ENCODE results near the gene HOXA1. TPM values are rescaled to one million over a fixed set of nuclear protein-coding genes. Genes with fewer than 3 reads are reported as not detected.

Gene HOXA1
- total RNA-seq, 6 experiments from 2014 or later, result 0.28 to 0.81 (median 0.45) TPM

DNA sequence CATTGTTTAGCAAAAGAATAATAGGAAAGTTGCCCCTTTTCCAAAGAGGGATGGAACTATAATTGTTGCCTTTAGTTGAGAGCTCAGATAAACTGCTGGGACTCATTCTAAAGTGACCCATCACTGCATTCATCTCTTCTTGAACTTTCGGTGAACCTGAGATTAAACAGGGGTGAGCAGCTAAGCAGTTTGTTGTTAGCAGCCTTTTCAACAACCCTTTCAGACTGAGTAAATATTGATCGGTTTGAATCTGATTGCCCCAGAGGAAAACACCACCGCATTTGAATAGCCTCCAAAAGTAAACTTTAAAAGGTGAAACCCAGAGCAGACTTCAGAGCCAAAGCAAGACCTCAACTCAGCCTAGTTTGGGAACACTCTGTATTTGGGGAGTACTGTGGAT lies 4.7 kb downstream of the HOXA1 start:
- peaks cover 8% of the 10 kb centered on the region; the same call in 1 of the 2 replicates for H3K4me1 Mint-ChIP-seq (ENCODE audit: low read depth)
- H3K9me3 Mint-ChIP-seq, result no peaks in the 10 kb centered on the region
- H3K27ac Mint-ChIP-seq, result no peak overlapping the region
- H3K27me3 Mint-ChIP-seq (ENCODE audit: insufficient read depth), result peaks cover 34% of the 10 kb centered on the region
- no peak for DNase-seq
- no peak overlapping the region for H3K4me3 Mint-ChIP-seq
- TF ChIP-seq, protein P1, sequence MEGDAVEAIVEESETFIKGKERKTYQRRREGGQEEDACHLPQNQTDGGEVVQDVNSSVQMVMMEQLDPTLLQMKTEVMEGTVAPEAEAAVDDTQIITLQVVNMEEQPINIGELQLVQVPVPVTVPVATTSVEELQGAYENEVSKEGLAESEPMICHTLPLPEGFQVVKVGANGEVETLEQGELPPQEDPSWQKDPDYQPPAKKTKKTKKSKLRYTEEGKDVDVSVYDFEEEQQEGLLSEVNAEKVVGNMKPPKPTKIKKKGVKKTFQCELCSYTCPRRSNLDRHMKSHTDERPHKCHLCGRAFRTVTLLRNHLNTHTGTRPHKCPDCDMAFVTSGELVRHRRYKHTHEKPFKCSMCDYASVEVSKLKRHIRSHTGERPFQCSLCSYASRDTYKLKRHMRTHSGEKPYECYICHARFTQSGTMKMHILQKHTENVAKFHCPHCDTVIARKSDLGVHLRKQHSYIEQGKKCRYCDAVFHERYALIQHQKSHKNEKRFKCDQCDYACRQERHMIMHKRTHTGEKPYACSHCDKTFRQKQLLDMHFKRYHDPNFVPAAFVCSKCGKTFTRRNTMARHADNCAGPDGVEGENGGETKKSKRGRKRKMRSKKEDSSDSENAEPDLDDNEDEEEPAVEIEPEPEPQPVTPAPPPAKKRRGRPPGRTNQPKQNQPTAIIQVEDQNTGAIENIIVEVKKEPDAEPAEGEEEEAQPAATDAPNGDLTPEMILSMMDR (IDR thresholded peaks at IDR 0.05), result no peak
- no peaks in the 10 kb centered on the region for H3K36me3 Mint-ChIP-seq (ENCODE audit: low read depth)

DNA sequence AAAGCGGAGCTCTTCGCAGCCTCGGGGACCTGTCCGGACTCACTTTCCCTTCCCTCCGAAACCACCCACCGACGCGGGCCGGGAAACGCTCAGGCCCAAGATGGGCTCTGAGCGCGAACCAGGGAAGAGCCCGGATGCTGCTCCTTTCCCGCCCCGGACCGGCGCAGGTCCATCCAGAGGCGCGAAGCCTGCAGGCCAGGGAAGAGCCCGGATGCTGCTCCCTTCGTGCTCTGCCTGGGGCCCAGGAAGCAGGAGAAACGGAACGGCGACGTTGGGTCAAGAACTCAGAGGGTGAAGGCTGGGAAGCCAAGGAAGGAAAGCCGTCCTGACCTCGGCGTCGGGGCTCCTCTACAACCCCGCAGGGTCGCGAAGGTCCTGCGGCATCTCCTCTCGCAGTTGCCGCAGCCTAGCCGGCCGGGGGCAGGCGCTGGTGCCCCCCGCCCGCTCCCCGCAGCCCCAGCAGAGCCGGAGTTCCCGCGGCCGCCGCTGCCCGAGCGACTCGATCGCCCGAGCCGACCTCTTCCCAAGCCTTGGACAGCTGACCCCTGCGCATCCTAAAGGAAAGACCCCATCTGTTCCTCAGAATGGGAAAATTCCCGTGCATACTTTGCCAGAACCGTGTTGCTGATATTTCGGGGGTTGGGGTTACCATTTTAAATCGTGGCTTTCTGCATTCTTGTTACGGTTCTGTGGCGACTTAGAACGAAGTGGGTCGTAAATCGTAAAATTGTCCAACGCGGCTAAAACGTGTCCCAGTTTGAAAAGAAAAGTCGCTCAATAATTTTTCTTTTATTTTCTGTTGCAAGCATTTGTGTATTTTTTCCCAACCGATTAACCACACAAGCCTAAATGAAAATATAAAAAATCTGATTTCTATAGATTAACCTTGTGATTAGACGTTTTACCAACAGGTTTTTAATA lies 7.5 kb downstream of the HOXA1 start:
- H3K27ac Mint-ChIP-seq, result no peak overlapping the region
- TF ChIP-seq, protein P1 (IDR thresholded peaks at IDR 0.05), result no peak
- H3K36me3 Mint-ChIP-seq (ENCODE audit: low read depth), result no peaks in the 10 kb centered on the region
- no peaks in the 10 kb centered on the region for H3K9me3 Mint-ChIP-seq
- no peak for DNase-seq
- peaks cover 26% of the 10 kb centered on the region for H3K27me3 Mint-ChIP-seq (ENCODE audit: insufficient read depth)
- no peaks in the 10 kb centered on the region for H3K4me1 Mint-ChIP-seq (ENCODE audit: low read depth)
- H3K4me3 Mint-ChIP-seq, result no peak overlapping the region

DNA sequence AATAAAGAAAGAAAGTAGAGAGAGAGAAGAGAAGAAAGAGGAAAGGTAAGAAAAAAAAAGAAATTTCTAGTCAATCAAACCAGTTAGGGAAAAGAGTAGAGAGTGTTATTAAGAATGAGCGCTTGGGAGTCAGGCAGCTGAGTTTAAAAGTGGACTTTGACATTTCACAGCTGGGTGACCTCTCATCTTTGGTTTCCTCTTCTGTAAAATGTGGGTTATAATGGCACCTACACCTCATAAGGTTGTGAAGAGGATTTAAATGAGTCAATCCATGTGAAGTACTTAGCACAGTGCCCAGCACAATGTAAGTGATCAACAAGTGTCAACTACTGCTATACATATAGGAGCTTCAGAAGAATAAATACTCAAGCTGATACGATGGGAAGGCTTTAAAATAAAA lies 12.2 kb downstream of the HOXA1 start:
- H3K4me1 Mint-ChIP-seq (ENCODE audit: low read depth), result peaks cover 24% of the 10 kb centered on the region

DNA sequence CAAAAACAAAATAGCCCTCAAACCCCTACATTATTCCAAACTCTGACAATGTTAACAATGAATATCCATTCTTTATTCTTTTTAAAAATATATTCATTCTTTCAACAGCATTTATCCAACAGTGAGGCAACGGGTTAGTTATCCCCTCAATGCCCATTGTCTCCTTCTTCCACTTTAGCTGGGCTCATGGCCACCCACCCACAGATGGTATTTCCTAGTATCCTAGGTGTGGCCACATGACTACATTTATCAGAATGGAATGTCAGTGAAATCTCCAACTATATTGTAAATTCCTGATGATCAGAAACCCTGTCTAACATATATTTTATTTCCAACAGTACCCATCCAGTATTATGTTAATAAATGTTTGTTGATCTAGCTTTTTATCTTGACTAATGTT lies 13.6 kb downstream of the HOXA1 start:
- Mint-ChIP-seq H3K36me3 (ENCODE audit: low read depth) (no peaks in the 10 kb centered on the region), H3K27ac (no peak overlapping the region), H3K4me3 (no peak overlapping the region), H3K4me1 (ENCODE audit: low read depth) (peaks cover 24% of the 10 kb centered on the region), H3K9me3 (no peaks in the 10 kb centered on the region), H3K27me3 (ENCODE audit: insufficient read depth) (peaks cover 6% of the 10 kb centered on the region)
- no peak for DNase-seq
- TF ChIP-seq, protein P1 (IDR thresholded peaks at IDR 0.05), result no peak

More for the DNA sequence above, 12.2 kb downstream of the HOXA1 start:
- peaks cover 11% of the 10 kb centered on the region for H3K27me3 Mint-ChIP-seq (ENCODE audit: insufficient read depth)
- H3K27ac Mint-ChIP-seq, result no peak overlapping the region
- no peak overlapping the region for H3K4me3 Mint-ChIP-seq
- DNase-seq, result no peak
- TF ChIP-seq, protein P1 (IDR thresholded peaks at IDR 0.05), result no peak
- H3K9me3 Mint-ChIP-seq, result no peaks in the 10 kb centered on the region
- no peaks in the 10 kb centered on the region for H3K36me3 Mint-ChIP-seq (ENCODE audit: low read depth)

DNA sequence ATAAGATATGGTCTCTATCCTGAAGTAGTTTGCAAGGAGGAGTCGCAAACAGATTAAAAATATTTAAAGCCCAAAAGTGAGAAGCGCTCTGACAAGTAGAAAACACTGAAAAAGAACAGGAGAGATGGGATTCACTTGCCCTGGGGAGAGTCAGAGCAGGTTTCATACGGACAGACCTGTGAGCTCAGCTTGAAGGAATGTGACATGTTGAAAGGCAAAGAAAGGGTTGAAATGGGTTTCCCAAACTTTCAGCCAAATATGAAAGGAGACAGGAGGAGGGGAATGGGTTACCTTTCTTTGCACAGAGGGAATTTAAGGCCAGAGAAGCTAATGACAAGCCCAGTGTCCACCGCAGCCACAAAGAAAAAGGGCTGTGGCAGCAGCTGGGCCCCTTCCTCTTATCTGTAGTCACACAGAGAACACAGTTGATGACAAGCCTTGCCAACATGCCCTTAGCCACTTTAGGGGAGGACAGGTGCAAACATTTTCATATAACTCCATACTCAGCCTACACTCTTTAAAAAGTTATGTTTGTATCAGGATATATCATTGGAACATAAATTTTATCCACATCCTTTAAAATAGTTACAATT lies 14.9 kb downstream of the HOXA1 start:
- DNase-seq, result no peak
- TF ChIP-seq, protein P1 (IDR thresholded peaks at IDR 0.05), result no peak
- H3K9me3 Mint-ChIP-seq, result no peaks in the 10 kb centered on the region
- no peak overlapping the region for H3K27ac Mint-ChIP-seq
- H3K36me3 Mint-ChIP-seq (ENCODE audit: low read depth), result no peaks in the 10 kb centered on the region
- H3K4me3 Mint-ChIP-seq, result no peak overlapping the region
- peaks cover 24% of the 10 kb centered on the region for H3K4me1 Mint-ChIP-seq (ENCODE audit: low read depth)
- peaks cover 6% of the 10 kb centered on the region for H3K27me3 Mint-ChIP-seq (ENCODE audit: insufficient read depth)
